AG09309 (cell line): ENCODE measurements around the gene SPDYA.

ENCODE experiments used
- DNase-seq: peaks from one replicate; pipeline ENCODE4 v3.0.0-alpha.2; 2010; ENCODE audit warnings: low read depth
- H3K4me3 ChIP-seq: 2 replicates; pipeline ENCODE4 v1.5.1; 2011; ENCODE audit warnings: mild to moderate bottlenecking, low read depth, low read length, moderate library complexity; ENCODE audit not compliant: control insufficient read depth
- CTCF ChIP-seq: IDR thresholded peaks from 2 replicates; pipeline ENCODE4 v1.5.1; 2011; ENCODE audit warnings: mild to moderate bottlenecking, low read depth, low read length, inconsistent platforms; ENCODE audit not compliant: insufficient read depth, control insufficient read depth; ENCODE audit errors: missing control alignments

Gene SPDYA

GRCh38 chr2:28870146-28870891 lies 59.7 kb downstream of the SPDYA start, which contains the start of gene TRMT61B:
Gene TRMT61B, minus strand, starts transcription at chr2:28870309. Its CDS starts 32 bp downstream, at chr2:28870277.
- peak within 1 kb of the TSS; percentile 94 for H3K4me3 ChIP-seq
- TF ChIP-seq CTCF = no peak
- peak; percentile 71 for DNase-seq

- DNase-seq = no peak
- no peak for TF ChIP-seq CTCF
- H3K4me3 ChIP-seq = no peak overlapping the region
Measured at GRCh38 chr2:28871620-28872019, 61.0 kb downstream of the SPDYA start.

- no peak for DNase-seq
- H3K4me3 ChIP-seq = no peak overlapping the region
- TF ChIP-seq CTCF = no peak
Measured at GRCh38 chr2:28880193-28880592, 69.6 kb downstream of the SPDYA start.

- no peak for TF ChIP-seq CTCF
- no peak for DNase-seq
- no peak overlapping the region for H3K4me3 ChIP-seq
Measured at GRCh38 chr2:28893488-28893887, 82.9 kb downstream of the SPDYA start.

GRCh38 chr2:28894470-28895188 lies 84.0 kb downstream of the SPDYA start, which contains the start of gene WDR43:
Gene WDR43, plus strand, starts transcription at chr2:28894667. Its CDS starts 32 bp downstream, at chr2:28894699.
- DNase-seq = peak; percentile 95
- no peak for TF ChIP-seq CTCF
- H3K4me3 ChIP-seq = peak within 1 kb of the TSS; percentile 98

GRCh38 chr2:28895189-28895893 lies 84.7 kb downstream of the SPDYA start:
- TF ChIP-seq CTCF = no peak
- peak overlapping the region; percentile 98 for H3K4me3 ChIP-seq
- no peak for DNase-seq
